ENCODE measurements around the gene PPARD.
"Not testable (repeated sequence)": the region's sequence is repeated elsewhere in the genome, so short reads cannot be mapped to it uniquely, and the experiment has no call there.

Gene PPARD

DNA sequence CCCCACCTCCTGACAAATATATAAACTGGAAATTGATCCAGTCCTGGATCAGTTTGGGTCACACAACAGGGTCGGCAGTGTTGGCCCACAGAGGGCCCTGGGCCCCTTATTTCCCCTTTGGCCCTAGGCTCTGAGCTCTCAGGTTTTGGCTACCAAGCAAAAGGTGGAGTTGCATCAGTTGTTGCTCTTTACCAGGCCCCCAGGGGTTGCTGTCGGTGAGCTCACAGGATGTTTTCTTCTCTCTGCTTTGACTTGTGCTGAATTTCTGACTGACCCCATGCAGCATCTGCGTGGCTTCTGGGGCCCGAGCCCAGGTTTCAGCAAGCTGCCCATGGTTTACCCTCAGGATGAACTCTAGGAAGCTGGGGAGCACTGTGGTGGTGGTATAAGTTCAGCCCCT, 44.6 kb downstream of the PPARD start:
- H3K4me3 ChIP-seq (IDR thresholded peaks at IDR 0.05; ENCODE audit: insufficient read depth, low read depth, low read length) = no peak overlapping the region
- no peaks in the 10 kb centered on the region for H3K36me3 ChIP-seq (ENCODE audit: insufficient read depth)
- no peaks in the 10 kb centered on the region for H3K79me2 ChIP-seq (ENCODE audit: insufficient read depth, low read depth)
- H3K27ac ChIP-seq = no peak overlapping the region
- no peak overlapping the region for H3K4me2 ChIP-seq
- H4K20me1 ChIP-seq (ENCODE audit: insufficient read depth) = no peaks in the 10 kb centered on the region
- H3K9ac ChIP-seq = no peak overlapping the region
- no peaks in the 10 kb centered on the region for H3K27me3 ChIP-seq (ENCODE audit: insufficient read depth, low read depth)
- TF ChIP-seq, protein P1, sequence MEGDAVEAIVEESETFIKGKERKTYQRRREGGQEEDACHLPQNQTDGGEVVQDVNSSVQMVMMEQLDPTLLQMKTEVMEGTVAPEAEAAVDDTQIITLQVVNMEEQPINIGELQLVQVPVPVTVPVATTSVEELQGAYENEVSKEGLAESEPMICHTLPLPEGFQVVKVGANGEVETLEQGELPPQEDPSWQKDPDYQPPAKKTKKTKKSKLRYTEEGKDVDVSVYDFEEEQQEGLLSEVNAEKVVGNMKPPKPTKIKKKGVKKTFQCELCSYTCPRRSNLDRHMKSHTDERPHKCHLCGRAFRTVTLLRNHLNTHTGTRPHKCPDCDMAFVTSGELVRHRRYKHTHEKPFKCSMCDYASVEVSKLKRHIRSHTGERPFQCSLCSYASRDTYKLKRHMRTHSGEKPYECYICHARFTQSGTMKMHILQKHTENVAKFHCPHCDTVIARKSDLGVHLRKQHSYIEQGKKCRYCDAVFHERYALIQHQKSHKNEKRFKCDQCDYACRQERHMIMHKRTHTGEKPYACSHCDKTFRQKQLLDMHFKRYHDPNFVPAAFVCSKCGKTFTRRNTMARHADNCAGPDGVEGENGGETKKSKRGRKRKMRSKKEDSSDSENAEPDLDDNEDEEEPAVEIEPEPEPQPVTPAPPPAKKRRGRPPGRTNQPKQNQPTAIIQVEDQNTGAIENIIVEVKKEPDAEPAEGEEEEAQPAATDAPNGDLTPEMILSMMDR (conservative IDR thresholded peaks at IDR 0.05; ENCODE audit: low read depth, low read length) = no peak
- H2AFZ ChIP-seq (ENCODE audit: low read depth) = no peak overlapping the region
- no peaks in the 10 kb centered on the region for H3K4me1 ChIP-seq (ENCODE audit: low read depth, poor library complexity, severe bottlenecking)

DNA sequence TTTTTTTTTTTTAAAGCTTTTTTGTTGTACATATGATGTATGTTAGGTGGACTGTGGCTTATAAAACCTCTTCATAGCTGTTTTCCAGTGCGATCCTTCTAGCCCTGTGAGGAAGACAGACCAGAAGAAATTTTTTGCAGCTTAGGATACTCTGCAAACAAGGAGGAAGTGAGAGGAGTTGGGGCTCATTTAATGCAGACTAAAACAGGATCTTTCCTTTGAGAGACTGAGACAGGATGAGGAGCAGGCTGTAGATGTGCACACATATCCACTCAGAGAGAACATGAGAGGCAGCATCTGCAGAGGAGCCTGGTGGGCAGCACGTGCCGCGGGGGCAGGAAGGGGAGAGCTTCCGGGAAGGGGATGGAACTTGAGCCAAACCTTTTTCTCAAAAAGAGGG, 45.7 kb downstream of the PPARD start:
- no peaks in the 10 kb centered on the region for H3K36me3 ChIP-seq (ENCODE audit: insufficient read depth)

DNA sequence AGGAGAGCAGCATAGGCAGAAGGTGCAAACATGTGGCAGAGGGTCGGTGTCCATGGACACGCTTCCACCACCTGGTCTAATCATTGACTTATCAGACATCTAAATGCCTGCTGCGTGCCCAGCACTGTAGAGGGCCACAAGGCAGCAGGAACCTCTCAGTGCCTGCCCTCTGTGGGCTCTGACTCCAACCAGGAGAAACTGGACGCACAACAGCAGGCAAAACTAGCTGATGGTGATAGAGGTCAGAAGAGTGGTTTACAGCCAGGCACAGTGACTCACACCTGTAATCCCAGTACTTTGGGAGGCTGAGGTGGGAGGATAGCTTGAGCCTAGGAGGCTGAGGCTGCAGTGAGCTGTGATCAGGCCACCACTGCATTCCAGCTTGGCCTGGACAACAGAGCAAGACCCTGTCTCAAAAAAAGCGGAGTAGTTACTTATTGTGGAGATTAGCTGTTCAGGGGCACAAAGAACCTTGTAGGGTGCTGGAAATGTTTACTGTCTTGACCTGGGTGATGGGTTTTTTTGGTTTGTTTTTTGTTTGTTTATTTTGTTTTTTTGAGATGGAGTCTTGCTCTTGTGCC, 46.5 kb downstream of the PPARD start:
- no peaks in the 10 kb centered on the region for H3K79me2 ChIP-seq (ENCODE audit: insufficient read depth, low read depth)
- H3K36me3 ChIP-seq (ENCODE audit: insufficient read depth) = no peaks in the 10 kb centered on the region
- no peak overlapping the region for H2AFZ ChIP-seq (ENCODE audit: low read depth)
- TF ChIP-seq, protein P1 (conservative IDR thresholded peaks at IDR 0.05; ENCODE audit: low read depth, low read length) = no peak
- no peak overlapping the region for H3K4me3 ChIP-seq (IDR thresholded peaks at IDR 0.05; ENCODE audit: insufficient read depth, low read depth, low read length)
- H3K27me3 ChIP-seq (ENCODE audit: insufficient read depth, low read depth) = no peaks in the 10 kb centered on the region
- H4K20me1 ChIP-seq (ENCODE audit: insufficient read depth) = no peaks in the 10 kb centered on the region
- H3K4me2 ChIP-seq = no peak overlapping the region
- no peak overlapping the region for H3K27ac ChIP-seq
- no peaks in the 10 kb centered on the region for H3K4me1 ChIP-seq (ENCODE audit: low read depth, poor library complexity, severe bottlenecking)
- H3K9ac ChIP-seq = no peak overlapping the region

More for the DNA sequence above, 45.7 kb downstream of the PPARD start:
- H3K27ac ChIP-seq = no peak overlapping the region
- H3K4me3 ChIP-seq (IDR thresholded peaks at IDR 0.05; ENCODE audit: insufficient read depth, low read depth, low read length) = no peak overlapping the region
- no peak overlapping the region for H3K9ac ChIP-seq
- no peaks in the 10 kb centered on the region for H3K4me1 ChIP-seq (ENCODE audit: low read depth, poor library complexity, severe bottlenecking)
- no peaks in the 10 kb centered on the region for H3K79me2 ChIP-seq (ENCODE audit: insufficient read depth, low read depth)
- no peaks in the 10 kb centered on the region for H4K20me1 ChIP-seq (ENCODE audit: insufficient read depth)
- H2AFZ ChIP-seq (ENCODE audit: low read depth) = no peak overlapping the region
- H3K4me2 ChIP-seq = no peak overlapping the region
- no peaks in the 10 kb centered on the region for H3K27me3 ChIP-seq (ENCODE audit: insufficient read depth, low read depth)
- TF ChIP-seq, protein P1 (conservative IDR thresholded peaks at IDR 0.05; ENCODE audit: low read depth, low read length) = no peak

DNA sequence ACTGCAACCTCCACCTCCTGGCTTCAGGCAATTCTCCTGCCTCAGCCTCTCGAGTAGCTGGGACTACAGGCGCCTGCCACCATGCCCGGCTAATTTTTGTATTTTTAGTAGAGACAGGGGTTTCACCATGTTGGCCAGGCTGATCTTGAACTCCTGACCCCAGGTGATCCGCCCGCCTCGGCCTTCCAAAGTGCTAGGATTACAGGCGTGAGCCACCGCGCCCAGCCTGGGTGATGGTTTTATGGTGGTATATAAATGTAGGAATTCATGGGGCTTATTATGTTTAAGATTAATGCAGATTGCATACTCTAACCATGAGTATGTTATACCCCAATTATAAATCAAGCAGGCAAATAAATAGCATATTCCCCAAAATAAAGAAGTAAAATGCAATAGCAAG, 47.0 kb downstream of the PPARD start:
- H3K27ac ChIP-seq; H3K9ac ChIP-seq; H2AFZ ChIP-seq (ENCODE audit: low read depth); H3K4me3 ChIP-seq (IDR thresholded peaks at IDR 0.05; ENCODE audit: insufficient read depth, low read depth, low read length); H3K27me3 ChIP-seq (ENCODE audit: insufficient read depth, low read depth); H3K36me3 ChIP-seq (ENCODE audit: insufficient read depth); H3K4me2 ChIP-seq; H4K20me1 ChIP-seq (ENCODE audit: insufficient read depth); H3K79me2 ChIP-seq (ENCODE audit: insufficient read depth, low read depth); H3K4me1 ChIP-seq (ENCODE audit: low read depth, poor library complexity, severe bottlenecking): not testable (repeated sequence)

DNA sequence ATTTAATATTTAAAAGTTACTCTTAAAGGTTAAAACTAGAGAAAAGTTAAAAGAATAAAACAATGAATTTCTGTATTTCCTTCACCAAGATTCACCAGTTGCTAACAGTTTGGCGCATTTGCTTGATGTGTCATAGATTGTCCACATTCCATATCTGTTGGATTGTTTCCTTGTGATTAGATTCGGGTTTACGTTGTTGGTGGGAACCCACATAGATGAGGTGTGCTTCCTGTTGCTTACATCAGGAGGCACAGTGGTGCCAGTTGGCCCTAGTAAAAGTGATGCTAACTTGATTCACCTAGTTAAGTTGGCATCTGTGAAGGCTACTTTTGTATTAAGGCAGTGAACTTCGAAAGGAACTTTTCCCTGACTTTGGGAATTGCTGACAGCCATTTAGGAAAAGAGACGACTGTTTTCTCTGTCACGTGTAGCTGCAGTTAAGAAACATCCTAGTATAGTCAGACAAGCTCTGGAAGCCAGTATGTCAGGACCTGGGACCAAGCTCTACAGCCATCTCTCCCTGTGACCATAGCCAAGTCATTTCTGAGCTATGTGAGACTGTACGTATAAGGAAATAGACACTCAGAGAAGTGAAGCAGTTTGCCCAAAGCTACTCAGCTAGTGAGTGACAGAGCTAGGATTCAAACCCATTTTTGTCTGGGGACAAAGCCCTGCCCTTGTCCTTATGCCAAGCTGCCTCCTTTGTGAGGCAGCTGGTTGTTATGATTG, 49.0 kb downstream of the PPARD start:
- Histone ChIP-seq H4K20me1 (ENCODE audit: insufficient read depth) (no peaks in the 10 kb centered on the region), H3K36me3 (ENCODE audit: insufficient read depth) (no peaks in the 10 kb centered on the region), H3K27me3 (ENCODE audit: insufficient read depth, low read depth) (no peaks in the 10 kb centered on the region), H2AFZ (ENCODE audit: low read depth) (no peak overlapping the region), H3K9ac (no peak overlapping the region), H3K4me3 (IDR thresholded peaks at IDR 0.05; ENCODE audit: insufficient read depth, low read depth, low read length) (no peak overlapping the region), H3K4me1 (ENCODE audit: low read depth, poor library complexity, severe bottlenecking) (no peaks in the 10 kb centered on the region), H3K4me2 (no peak overlapping the region), H3K79me2 (ENCODE audit: insufficient read depth, low read depth) (no peaks in the 10 kb centered on the region), H3K27ac (no peak overlapping the region)
- TF ChIP-seq, protein P1 (conservative IDR thresholded peaks at IDR 0.05; ENCODE audit: low read depth, low read length) = no peak

Data from KMS-11 (cell line).